Uterus (tissue), 4 donors: Measurements from ENCODE around the gene CCR5. TPM values are rescaled to one million over a fixed set of nuclear protein-coding genes. Genes with fewer than 3 reads are reported as not detected.
"Not testable (repeated sequence)": the region's sequence is repeated elsewhere in the genome, so short reads cannot be mapped to it uniquely, and the experiment has no call there.

ENCODE experiments used
- DNase-seq, 2 donors: peaks; one replicate each; pipeline ENCODE4 v3.0.0-alpha.2; 2019 to 2020
- H3K27ac ChIP-seq, 2 donors: fragments of 200-600 bp; sonication (generic); 1 replicate in 1 of 2; 2 replicates in 1 of 2; pipeline ENCODE4 v1.5.1; 2016 to 2018
- H3K27me3 ChIP-seq, 2 donors: fragments of 200-600 bp; sonication (generic); one replicate each; pipeline ENCODE4 v1.5.1; 2018 to 2019; ENCODE audit warnings: control low read depth in 1 of 2
- H3K36me3 ChIP-seq, 2 donors: fragments of 200-600 bp; sonication (generic); one replicate each; pipeline ENCODE4 v1.5.1; 2019; ENCODE audit warnings: control low read depth in 1 of 2
- H3K4me1 ChIP-seq, 2 donors: fragments of 200-600 bp; sonication (generic); one replicate each; pipeline ENCODE4 v1.5.1; 2018 to 2019; ENCODE audit warnings: control low read depth in 1 of 2
- H3K4me3 ChIP-seq, 2 donors: fragments of 200-600 bp; sonication (generic); 1 replicate in 1 of 2; 2 replicates in 1 of 2; pipeline ENCODE4 v1.5.1; 2018 to 2019; ENCODE audit warnings: mild to moderate bottlenecking in 1 of 2
- H3K9me3 ChIP-seq, 2 donors: fragments of 200-600 bp; sonication (generic); one replicate each; pipeline ENCODE4 v1.5.1; 2019; ENCODE audit warnings: control low read depth in 1 of 2
- POLR2A ChIP-seq, 2 donors: fragments of 450-650 bp; IDR thresholded peaks; one replicate each; pipeline ENCODE4 v1.6.1; 2016; ENCODE audit warnings: antibody characterized with exemption in 2 of 2, mild to moderate bottlenecking in 1 of 2, moderate library complexity in 1 of 2
- intact Hi-C: fragments of 100-400 bp; cut with DNase I; formaldehyde crosslinking; loops from one replicate; pipeline ENCODE4 v1.15.1; 2023; ENCODE audit warnings: low total_unique reads
- total RNA-seq, 4 donors: library from RNA; depleted of rRNA in 3 of 4; stranded (reverse); fragments of >200 nt in 3 of 4; gene quantifications; one replicate each; pipeline versions ENCODE4 v1.1.0 to v1.2.4, GENCODE V29; 2014 to 2023
- TF ChIP-seq, protein P1 (sequence below), 4 experiments: fragments of 200-600 bp in 2 of 4; fragments of 450-650 bp in 2 of 4; sonication (generic) in 2 of 4; IDR thresholded peaks; one replicate each; pipeline ENCODE4 v1.5.1; 2016 to 2019; ENCODE audit warnings: antibody characterized with exemption in 4 of 4, mild to moderate bottlenecking in 2 of 4, moderate library complexity in 1 of 4
- donor health status: DM: yes; HTN: yes; CAD: no.

CCR5 gene
- total RNA-seq, 4 donors from 2014 or later: 0.41 to 1.2 TPM; not detected in 2

GRCh38 chr3:46399098-46399497, 28.4 kb downstream of the CCR5 start:
- intact Hi-C loops: no loop called here
- Histone ChIP-seq H3K9me3 (no peaks in the 10 kb centered on the region), H3K27me3 (no peaks in the 10 kb centered on the region), H3K4me3 (no peak overlapping the region), H3K27ac (no peak overlapping the region), H3K4me1 (no peaks in the 10 kb centered on the region), H3K36me3 (no peaks in the 10 kb centered on the region)
- TF ChIP-seq, protein P1, sequence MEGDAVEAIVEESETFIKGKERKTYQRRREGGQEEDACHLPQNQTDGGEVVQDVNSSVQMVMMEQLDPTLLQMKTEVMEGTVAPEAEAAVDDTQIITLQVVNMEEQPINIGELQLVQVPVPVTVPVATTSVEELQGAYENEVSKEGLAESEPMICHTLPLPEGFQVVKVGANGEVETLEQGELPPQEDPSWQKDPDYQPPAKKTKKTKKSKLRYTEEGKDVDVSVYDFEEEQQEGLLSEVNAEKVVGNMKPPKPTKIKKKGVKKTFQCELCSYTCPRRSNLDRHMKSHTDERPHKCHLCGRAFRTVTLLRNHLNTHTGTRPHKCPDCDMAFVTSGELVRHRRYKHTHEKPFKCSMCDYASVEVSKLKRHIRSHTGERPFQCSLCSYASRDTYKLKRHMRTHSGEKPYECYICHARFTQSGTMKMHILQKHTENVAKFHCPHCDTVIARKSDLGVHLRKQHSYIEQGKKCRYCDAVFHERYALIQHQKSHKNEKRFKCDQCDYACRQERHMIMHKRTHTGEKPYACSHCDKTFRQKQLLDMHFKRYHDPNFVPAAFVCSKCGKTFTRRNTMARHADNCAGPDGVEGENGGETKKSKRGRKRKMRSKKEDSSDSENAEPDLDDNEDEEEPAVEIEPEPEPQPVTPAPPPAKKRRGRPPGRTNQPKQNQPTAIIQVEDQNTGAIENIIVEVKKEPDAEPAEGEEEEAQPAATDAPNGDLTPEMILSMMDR (IDR thresholded peaks at IDR 0.05): no peak
- no peak for TF ChIP-seq POLR2A (IDR thresholded peaks at IDR 0.05)
- DNase-seq: no peak

DNA sequence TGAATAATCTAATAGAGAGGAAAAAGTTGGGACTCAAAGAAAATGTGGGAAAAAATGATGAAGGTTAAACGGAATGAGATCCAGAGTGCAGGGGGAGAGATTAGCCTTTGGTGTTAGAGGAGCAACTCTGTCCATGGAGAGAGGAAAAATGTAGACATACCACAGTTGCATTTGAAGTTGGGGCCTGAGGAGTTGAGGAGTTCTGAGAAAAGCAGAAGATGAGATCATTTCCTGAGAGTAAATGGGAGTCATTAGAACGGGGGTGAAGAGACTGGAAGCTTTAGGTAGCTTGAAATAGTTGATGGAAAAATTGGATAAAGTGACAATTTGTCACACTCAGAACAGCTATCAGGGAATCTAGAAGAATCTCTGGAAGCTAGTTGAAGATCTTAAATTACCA, 28.8 kb downstream of the CCR5 start:
- no peak for TF ChIP-seq POLR2A (IDR thresholded peaks at IDR 0.05)
- TF ChIP-seq, protein P1 (IDR thresholded peaks at IDR 0.05): no peak
- Histone ChIP-seq H3K4me1 (no peaks in the 10 kb centered on the region), H3K36me3 (no peaks in the 10 kb centered on the region), H3K27me3 (no peaks in the 10 kb centered on the region), H3K27ac (no peak overlapping the region), H3K4me3 (no peak overlapping the region), H3K9me3 (no peaks in the 10 kb centered on the region)
- DNase-seq: no peak
- intact Hi-C loops: no loop called here

DNA sequence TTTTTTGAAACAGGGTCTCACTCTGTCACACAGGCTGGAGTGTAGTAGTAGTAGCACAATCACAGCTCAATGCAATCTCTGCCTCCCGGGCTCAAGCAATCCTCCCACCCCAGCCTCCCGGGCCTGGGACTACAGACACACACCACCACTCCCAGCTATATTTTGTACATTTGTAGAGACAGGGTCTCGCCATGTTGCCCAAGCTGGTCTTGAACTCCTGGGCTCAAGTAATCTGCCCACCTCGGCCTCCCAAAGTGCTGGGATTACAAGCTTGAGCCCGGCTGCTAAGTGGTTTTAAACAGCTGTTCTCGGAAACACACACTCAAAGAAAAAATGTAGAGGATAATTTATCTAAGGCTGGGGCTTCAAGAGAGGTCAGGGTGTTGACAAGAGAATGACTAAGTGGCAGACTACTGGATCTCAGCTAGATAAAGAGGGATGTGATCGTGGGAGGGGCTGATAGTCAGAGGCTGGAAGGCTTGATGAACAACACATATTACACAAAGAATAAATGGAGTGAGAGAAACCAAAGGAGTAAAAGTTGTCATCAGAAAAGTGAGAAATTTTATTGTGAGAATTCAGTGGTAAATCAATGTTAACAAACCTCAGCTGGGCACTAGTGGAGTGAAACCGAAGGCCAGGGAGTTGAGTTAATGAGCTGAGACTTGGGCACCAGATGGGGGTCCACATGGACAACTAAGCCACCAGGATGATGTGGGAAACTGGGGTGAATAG, 29.4 kb downstream of the CCR5 start:
- TF ChIP-seq, protein P1 (IDR thresholded peaks at IDR 0.05): no peak
- TF ChIP-seq POLR2A (IDR thresholded peaks at IDR 0.05): no peak
- H3K27me3 ChIP-seq: no peaks in the 10 kb centered on the region
- no peaks in the 10 kb centered on the region for H3K36me3 ChIP-seq
- H3K4me3 ChIP-seq: no peak overlapping the region
- no peak overlapping the region for H3K27ac ChIP-seq
- H3K4me1 ChIP-seq: no peaks in the 10 kb centered on the region
- H3K9me3 ChIP-seq: no peaks in the 10 kb centered on the region
- intact Hi-C loops: no loop called here
- no peak for DNase-seq

DNA sequence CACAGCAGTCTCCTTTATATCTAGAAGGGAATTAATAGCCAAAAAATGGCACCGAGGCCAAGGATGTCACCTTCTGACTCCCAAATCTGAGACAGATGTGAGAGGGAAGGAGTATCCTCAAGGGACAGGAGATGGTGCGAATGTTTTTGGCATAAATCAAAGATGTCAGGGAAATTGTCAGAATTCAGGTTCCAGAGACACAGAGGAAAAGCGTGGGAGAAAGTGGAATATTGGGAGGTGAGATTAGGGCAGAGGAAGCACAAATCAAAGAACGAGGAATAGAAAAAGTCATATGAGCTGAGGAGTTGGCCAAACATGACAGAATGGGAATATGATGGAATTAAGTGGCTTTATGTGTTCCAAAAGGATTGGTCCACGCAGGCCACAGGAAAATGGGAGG, 30.1 kb downstream of the CCR5 start:
- H3K27me3 ChIP-seq: no peaks in the 10 kb centered on the region
- intact Hi-C loops: no loop called here
- TF ChIP-seq, protein P1 (IDR thresholded peaks at IDR 0.05): no peak
- no peak for TF ChIP-seq POLR2A (IDR thresholded peaks at IDR 0.05)

DNA sequence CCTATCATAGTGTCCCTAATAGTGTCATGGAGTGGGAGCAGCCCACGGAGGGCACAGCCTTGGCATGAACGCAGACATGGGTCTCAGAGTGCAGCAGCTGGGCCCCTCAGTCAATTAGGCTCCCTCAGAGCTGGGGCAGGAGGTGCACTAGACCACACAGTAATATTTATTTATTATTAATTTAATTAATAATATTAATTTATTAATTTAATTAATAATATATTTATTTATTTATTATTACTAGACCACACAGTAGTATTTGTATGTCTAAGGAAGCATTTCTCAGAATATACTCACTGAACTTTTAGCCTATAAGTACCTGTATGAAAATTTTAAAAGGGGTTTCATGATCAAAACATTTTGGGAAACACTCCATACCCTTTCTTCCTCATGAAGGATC, 30.8 kb downstream of the CCR5 start:
- TF ChIP-seq, protein P1 (IDR thresholded peaks at IDR 0.05): no peak
- no peak for TF ChIP-seq POLR2A (IDR thresholded peaks at IDR 0.05)
- Histone ChIP-seq H3K9me3 (no peaks in the 10 kb centered on the region), H3K27ac (no peak overlapping the region), H3K36me3 (no peaks in the 10 kb centered on the region), H3K4me3 (no peak overlapping the region), H3K27me3 (no peaks in the 10 kb centered on the region), H3K4me1 (no peaks in the 10 kb centered on the region)
- no peak for DNase-seq
- intact Hi-C loops: no loop called here

More for the DNA sequence above, 30.1 kb downstream of the CCR5 start:
- Histone ChIP-seq H3K36me3 (no peaks in the 10 kb centered on the region), H3K4me3 (no peak overlapping the region), H3K9me3 (no peaks in the 10 kb centered on the region), H3K4me1 (no peaks in the 10 kb centered on the region), H3K27ac (no peak overlapping the region)
- no peak for DNase-seq

GRCh38 chr3:46402902-46403301, 32.2 kb downstream of the CCR5 start:
- H3K27me3 ChIP-seq, DNase-seq, H3K4me1 ChIP-seq, intact Hi-C loops, H3K27ac ChIP-seq, H3K9me3 ChIP-seq, H3K36me3 ChIP-seq, H3K4me3 ChIP-seq: not testable (repeated sequence)
